Effector memory CD8-positive, alpha-beta T cell (primary cell): ENCODE data around the gene NLGN2.

ENCODE experiments used
- ATAC-seq: fragments of 150-1000 bp; cut with Tn5 transposase; replicated peaks from 2 replicates; pipeline ENCODE4 v1.10.0; 2021; ENCODE audit warnings: mild to moderate bottlenecking, moderate library complexity
- DNase-seq, 3 experiments: peaks; one replicate each; pipeline ENCODE4 v3.0.0; 2021
- H3K27ac Mint-ChIP-seq, 2 donors: one replicate each; pipeline ENCODE4 v1.8.0; 2022; ENCODE audit warnings: mild to moderate bottlenecking in 2 of 2, mixed read lengths in 2 of 2, moderate library complexity in 2 of 2
- H3K27me3 Mint-ChIP-seq, 2 donors: one replicate each; pipeline ENCODE4 v1.8.0; 2022; ENCODE audit warnings: mixed read lengths in 2 of 2
- H3K36me3 Mint-ChIP-seq: one replicate; pipeline ENCODE4 v1.8.0; 2022; ENCODE audit warnings: mild to moderate bottlenecking, moderate library complexity, mixed read lengths; ENCODE audit not compliant: insufficient read depth
- H3K4me1 Mint-ChIP-seq, 2 donors: one replicate each; pipeline ENCODE4 v1.8.0; 2022; ENCODE audit warnings: low read depth in 2 of 2, mixed read lengths in 2 of 2
- H3K4me3 Mint-ChIP-seq, 2 donors: one replicate each; pipeline ENCODE4 v1.8.0; 2022; ENCODE audit warnings: mild to moderate bottlenecking in 2 of 2, mixed read lengths in 2 of 2, moderate library complexity in 2 of 2
- H3K9me3 Mint-ChIP-seq, 2 donors: one replicate each; pipeline ENCODE4 v1.8.0; 2022; ENCODE audit warnings: mixed read lengths in 2 of 2

NLGN2 gene

GRCh38 chr17:7382901-7383300, 24.7 kb upstream of the NLGN2 start:
- no peak for DNase-seq
- H3K9me3 Mint-ChIP-seq: no peaks in the 10 kb centered on the region
- peaks cover 13% of the 10 kb centered on the region for H3K36me3 Mint-ChIP-seq
- peak overlapping the region; percentile 65 to 71 for H3K4me3 Mint-ChIP-seq
- no peak for ATAC-seq
- H3K4me1 Mint-ChIP-seq: peaks cover 5 to 9% of the 10 kb centered on the region in 2 donors
- peaks cover 29 to 43% of the 10 kb centered on the region in 2 donors for H3K27me3 Mint-ChIP-seq
- no peak overlapping the region for H3K27ac Mint-ChIP-seq

- no peak overlapping the region for H3K27ac Mint-ChIP-seq
- peak overlapping the region; percentile 65 to 71 for H3K4me3 Mint-ChIP-seq
- H3K27me3 Mint-ChIP-seq: peaks cover 25 to 43% of the 10 kb centered on the region in 2 donors
- DNase-seq (no peak), ATAC-seq (no peak)
- H3K4me1 Mint-ChIP-seq: peaks cover 5 to 9% of the 10 kb centered on the region in 2 donors
- H3K9me3 Mint-ChIP-seq: no peaks in the 10 kb centered on the region
- H3K36me3 Mint-ChIP-seq: peaks cover 13% of the 10 kb centered on the region
These were observed 24.3 kb upstream of the NLGN2 start for GRCh38 chr17:7383371-7383741.

GRCh38 chr17:7383742-7384488, 23.7 kb upstream of the NLGN2 start:
- DNase-seq: peak; percentile 66 to 74 (median 73)
- Mint-ChIP-seq H3K27me3 (peaks cover 24 to 39% of the 10 kb centered on the region in 2 donors), H3K36me3 (peaks cover 13% of the 10 kb centered on the region), H3K4me3 (peak overlapping the region; percentile 65 to 71), H3K4me1 (peaks cover 5 to 9% of the 10 kb centered on the region in 2 donors), H3K9me3 (no peaks in the 10 kb centered on the region), H3K27ac (peak overlapping the region; percentile 70 to 72)
- peak; percentile 96 for ATAC-seq

- H3K4me1 Mint-ChIP-seq: peaks cover 5 to 9% of the 10 kb centered on the region in 2 donors
- peak overlapping the region; percentile 65 to 71 for H3K4me3 Mint-ChIP-seq
- H3K27me3 Mint-ChIP-seq: peaks cover 18 to 33% of the 10 kb centered on the region in 2 donors
- H3K36me3 Mint-ChIP-seq: peaks cover 17% of the 10 kb centered on the region
- peak overlapping the region; percentile 70 to 72 for H3K27ac Mint-ChIP-seq
- ATAC-seq (no peak), DNase-seq (no peak)
- no peaks in the 10 kb centered on the region for H3K9me3 Mint-ChIP-seq
These were observed 23.1 kb upstream of the NLGN2 start for GRCh38 chr17:7384489-7385081.

- Mint-ChIP-seq H3K4me3 (no peak overlapping the region), H3K4me1 (peaks cover 20 to 23% of the 10 kb centered on the region in 2 donors), H3K27ac (no peak overlapping the region), H3K36me3 (peaks cover 27% of the 10 kb centered on the region), H3K9me3 (no peaks in the 10 kb centered on the region), H3K27me3 (no peaks in the 10 kb centered on the region)
- DNase-seq (no peak), ATAC-seq (no peak)
These were observed 18.8 kb upstream of the NLGN2 start for GRCh38 chr17:7388856-7389255.

GRCh38 chr17:7389924-7390910, 17.4 kb upstream of the NLGN2 start:
- no peaks in the 10 kb centered on the region for H3K9me3 Mint-ChIP-seq
- ATAC-seq (no peak), DNase-seq (no peak)
- peaks cover 22 to 24% of the 10 kb centered on the region in 2 donors for H3K4me1 Mint-ChIP-seq
- H3K27me3 Mint-ChIP-seq: no peaks in the 10 kb centered on the region
- H3K4me3 Mint-ChIP-seq: no peak overlapping the region
- H3K27ac Mint-ChIP-seq: peak overlapping the region; percentile 39 to 71
- H3K36me3 Mint-ChIP-seq: peaks cover 29% of the 10 kb centered on the region

- H3K9me3 Mint-ChIP-seq: no peaks in the 10 kb centered on the region
- DNase-seq (no peak), ATAC-seq (no peak)
- H3K4me1 Mint-ChIP-seq: peaks cover 22 to 24% of the 10 kb centered on the region in 2 donors
- H3K4me3 Mint-ChIP-seq: no peak overlapping the region
- peak overlapping the region in 1 of 2 donors; percentile 63 for H3K27ac Mint-ChIP-seq
- H3K36me3 Mint-ChIP-seq: peaks cover 29% of the 10 kb centered on the region
- H3K27me3 Mint-ChIP-seq: no peaks in the 10 kb centered on the region
These were observed 16.3 kb upstream of the NLGN2 start for GRCh38 chr17:7391307-7391706.

GRCh38 chr17:7392696-7393612, 14.7 kb upstream of the NLGN2 start:
- Mint-ChIP-seq H3K27me3 (no peaks in the 10 kb centered on the region), H3K9me3 (no peaks in the 10 kb centered on the region), H3K27ac (peak overlapping the region; percentile 95 to 96), H3K4me3 (peak overlapping the region; percentile 92 to 97), H3K36me3 (peaks cover 24% of the 10 kb centered on the region), H3K4me1 (peaks cover 20 to 24% of the 10 kb centered on the region in 2 donors)
- DNase-seq: no peak
- no peak for ATAC-seq

GRCh38 chr17:7393613-7394451, 13.8 kb upstream of the NLGN2 start:
- ATAC-seq (peak; percentile 72), DNase-seq (peak in 2 of 3 experiments; percentile 69 to 70)
- peak overlapping the region; percentile 92 to 97 for H3K4me3 Mint-ChIP-seq
- H3K36me3 Mint-ChIP-seq: peaks cover 24% of the 10 kb centered on the region
- no peaks in the 10 kb centered on the region for H3K27me3 Mint-ChIP-seq
- no peaks in the 10 kb centered on the region for H3K9me3 Mint-ChIP-seq
- H3K27ac Mint-ChIP-seq: peak overlapping the region; percentile 95 to 96
- H3K4me1 Mint-ChIP-seq: peaks cover 20 to 24% of the 10 kb centered on the region in 2 donors

GRCh38 chr17:7394452-7395191, 13.0 kb upstream of the NLGN2 start, which contains the start of gene PLSCR3:
TSS of gene PLSCR3 (minus strand) at chr17:7394525. CDS start at chr17:7394110, 415 bp downstream.
- Mint-ChIP-seq H3K27ac (peak within 1 kb of the TSS; percentile 95 to 96), H3K4me3 (peak within 1 kb of the TSS; percentile 92 to 97), H3K36me3 (peaks cover 20% of the 10 kb centered on the region), H3K4me1 (peaks cover 20 to 24% of the 10 kb centered on the region in 2 donors), H3K9me3 (no peaks in the 10 kb centered on the region), H3K27me3 (no peaks in the 10 kb centered on the region)
- ATAC-seq (peak; percentile 86), DNase-seq (peak; percentile 78 to 82 (median 82))

- ATAC-seq (no peak), DNase-seq (no peak)
- Mint-ChIP-seq H3K27ac (no peak overlapping the region), H3K9me3 (no peaks in the 10 kb centered on the region), H3K36me3 (peaks cover 12% of the 10 kb centered on the region), H3K4me3 (no peak overlapping the region), H3K27me3 (no peaks in the 10 kb centered on the region), H3K4me1 (peaks cover 15 to 21% of the 10 kb centered on the region in 2 donors)
These were observed 11.5 kb upstream of the NLGN2 start for GRCh38 chr17:7396147-7396546.
